Muscle layer of duodenum (tissue), 2 donors: ENCODE results near the gene COG3.

Experiments used
- H3K27ac ChIP-seq: one replicate; pipeline ENCODE4 v1.7.0; 2013; ENCODE audit warnings: mild to moderate bottlenecking, low read length
- H3K27me3 ChIP-seq: one replicate; pipeline ENCODE4 v1.7.0; 2013; ENCODE audit warnings: low read depth, mild to moderate bottlenecking, control low read depth, low read length
- H3K36me3 ChIP-seq, 2 donors: one replicate each; pipeline ENCODE4 v1.7.0; 2013; ENCODE audit warnings: low read length in 2 of 2, control low read depth in 1 of 2, mild to moderate bottlenecking in 1 of 2; ENCODE audit not compliant: insufficient read depth in 2 of 2, control insufficient read depth in 1 of 2
- H3K4me1 ChIP-seq, 2 donors: one replicate each; pipeline ENCODE4 v1.7.0; 2013; ENCODE audit warnings: low read length in 2 of 2, mild to moderate bottlenecking in 2 of 2, control low read depth in 1 of 2, moderate library complexity in 1 of 2; ENCODE audit not compliant: insufficient read depth in 2 of 2, control insufficient read depth in 1 of 2
- H3K4me3 ChIP-seq, 2 donors: one replicate each; pipeline ENCODE4 v1.7.0; 2013; ENCODE audit warnings: low read length in 2 of 2, low read depth in 1 of 2, mild to moderate bottlenecking in 1 of 2
- H3K9me3 ChIP-seq, 2 donors: one replicate each; pipeline ENCODE4 v1.7.0; 2013; ENCODE audit warnings: low read length in 2 of 2, control low read depth in 1 of 2, mild to moderate bottlenecking in 1 of 2; ENCODE audit not compliant: control insufficient read depth in 1 of 2
- donor health status: healthy.

Gene COG3

GRCh38 chr13:45451282-45451681 is 13.5 kb upstream of the COG3 start:
- Histone ChIP-seq H3K27ac (no peak overlapping the region), H3K27me3 (no peaks in the 10 kb centered on the region), H3K4me3 (no peak overlapping the region), H3K4me1 (no peaks in the 10 kb centered on the region), H3K9me3 (no peaks in the 10 kb centered on the region), H3K36me3 (no peaks in the 10 kb centered on the region)

GRCh38 chr13:45454204-45454603 is 10.5 kb upstream of the COG3 start:
- Histone ChIP-seq H3K36me3 (no peaks in the 10 kb centered on the region), H3K4me1 (no peaks in the 10 kb centered on the region), H3K9me3 (no peaks in the 10 kb centered on the region), H3K4me3 (no peak overlapping the region), H3K27ac (no peak overlapping the region), H3K27me3 (no peaks in the 10 kb centered on the region)

GRCh38 chr13:45456196-45456972 is 8.4 kb upstream of the COG3 start:
- Histone ChIP-seq H3K36me3 (no peaks in the 10 kb centered on the region), H3K9me3 (no peaks in the 10 kb centered on the region), H3K27ac (no peak overlapping the region), H3K4me3 (no peak overlapping the region), H3K27me3 (no peaks in the 10 kb centered on the region), H3K4me1 (no peaks in the 10 kb centered on the region)

GRCh38 chr13:45464141-45464686 is 525 bp upstream of the COG3 start:
- peak overlapping the region; percentile 65 to 98 for H3K4me3 ChIP-seq
- H3K4me1 ChIP-seq, result peaks cover 8 to 31% of the 10 kb centered on the region in 2 donors
- peaks cover 0 to 7% of the 10 kb centered on the region in 2 donors for H3K36me3 ChIP-seq

GRCh38 chr13:45466359-45466758 is 1.6 kb downstream of the COG3 start:
- peak overlapping the region in 1 of 2 donors; percentile 65 for H3K4me3 ChIP-seq
- no peaks in the 10 kb centered on the region for H3K9me3 ChIP-seq
- no peak overlapping the region for H3K27ac ChIP-seq
- H3K4me1 ChIP-seq, result peaks cover 8 to 31% of the 10 kb centered on the region in 2 donors
- H3K36me3 ChIP-seq, result peaks cover 0 to 7% of the 10 kb centered on the region in 2 donors
- H3K27me3 ChIP-seq, result no peaks in the 10 kb centered on the region

More at GRCh38 chr13:45464141-45464686, 525 bp upstream of the COG3 start:
- no peaks in the 10 kb centered on the region for H3K27me3 ChIP-seq
- H3K27ac ChIP-seq, result peak overlapping the region; percentile 87
- H3K9me3 ChIP-seq, result no peaks in the 10 kb centered on the region

GRCh38 chr13:45468635-45469034 is 3.9 kb downstream of the COG3 start:
- H3K4me1 ChIP-seq, result peaks cover 8 to 31% of the 10 kb centered on the region in 2 donors
- peaks cover 0 to 7% of the 10 kb centered on the region in 2 donors for H3K36me3 ChIP-seq
- no peak overlapping the region for H3K27ac ChIP-seq
- H3K4me3 ChIP-seq, result no peak overlapping the region
- H3K27me3 ChIP-seq, result no peaks in the 10 kb centered on the region
- H3K9me3 ChIP-seq, result no peaks in the 10 kb centered on the region

- Histone ChIP-seq H3K4me3 (no peak overlapping the region), H3K4me1 (peaks cover 0 to 14% of the 10 kb centered on the region in 2 donors), H3K27me3 (no peaks in the 10 kb centered on the region), H3K36me3 (peaks cover 0 to 7% of the 10 kb centered on the region in 2 donors), H3K27ac (no peak overlapping the region), H3K9me3 (no peaks in the 10 kb centered on the region)
Measured at GRCh38 chr13:45472171-45472705, 7.5 kb downstream of the COG3 start.

GRCh38 chr13:45473627-45474026 is 8.9 kb downstream of the COG3 start:
- no peak overlapping the region for H3K27ac ChIP-seq
- H3K9me3 ChIP-seq, result no peaks in the 10 kb centered on the region
- H3K27me3 ChIP-seq, result no peaks in the 10 kb centered on the region
- peaks cover 0 to 2% of the 10 kb centered on the region in 2 donors for H3K4me1 ChIP-seq
- H3K4me3 ChIP-seq, result no peak overlapping the region
- H3K36me3 ChIP-seq, result peaks cover 0 to 11% of the 10 kb centered on the region in 2 donors

- no peaks in the 10 kb centered on the region for H3K9me3 ChIP-seq
- no peak overlapping the region for H3K27ac ChIP-seq
- no peak overlapping the region for H3K4me3 ChIP-seq
Measured at GRCh38 chr13:45474584-45475454, 10.1 kb downstream of the COG3 start.

GRCh38 chr13:45479661-45480060 is 14.9 kb downstream of the COG3 start:
- H3K4me1 ChIP-seq, result no peaks in the 10 kb centered on the region
- H3K27ac ChIP-seq, result no peak overlapping the region
- H3K27me3 ChIP-seq, result no peaks in the 10 kb centered on the region
- no peaks in the 10 kb centered on the region for H3K9me3 ChIP-seq
- peaks cover 4 to 31% of the 10 kb centered on the region in 2 donors for H3K36me3 ChIP-seq
- no peak overlapping the region for H3K4me3 ChIP-seq

More at GRCh38 chr13:45474584-45475454, 10.1 kb downstream of the COG3 start:
- Histone ChIP-seq H3K4me1 (no peaks in the 10 kb centered on the region), H3K36me3 (peaks cover 0 to 17% of the 10 kb centered on the region in 2 donors), H3K27me3 (no peaks in the 10 kb centered on the region)

- Histone ChIP-seq H3K27ac (no peak overlapping the region), H3K4me3 (no peak overlapping the region), H3K4me1 (no peaks in the 10 kb centered on the region), H3K27me3 (no peaks in the 10 kb centered on the region), H3K9me3 (no peaks in the 10 kb centered on the region), H3K36me3 (peaks cover 10 to 34% of the 10 kb centered on the region in 2 donors)
Measured at GRCh38 chr13:45481688-45482087, 16.9 kb downstream of the COG3 start.
